ENCODE data around the gene ZNF431.
"Not testable (repeated sequence)": the region's sequence is repeated elsewhere in the genome, so short reads cannot be mapped to it uniquely, and the experiment has no call there.

ZNF431 gene

DNA sequence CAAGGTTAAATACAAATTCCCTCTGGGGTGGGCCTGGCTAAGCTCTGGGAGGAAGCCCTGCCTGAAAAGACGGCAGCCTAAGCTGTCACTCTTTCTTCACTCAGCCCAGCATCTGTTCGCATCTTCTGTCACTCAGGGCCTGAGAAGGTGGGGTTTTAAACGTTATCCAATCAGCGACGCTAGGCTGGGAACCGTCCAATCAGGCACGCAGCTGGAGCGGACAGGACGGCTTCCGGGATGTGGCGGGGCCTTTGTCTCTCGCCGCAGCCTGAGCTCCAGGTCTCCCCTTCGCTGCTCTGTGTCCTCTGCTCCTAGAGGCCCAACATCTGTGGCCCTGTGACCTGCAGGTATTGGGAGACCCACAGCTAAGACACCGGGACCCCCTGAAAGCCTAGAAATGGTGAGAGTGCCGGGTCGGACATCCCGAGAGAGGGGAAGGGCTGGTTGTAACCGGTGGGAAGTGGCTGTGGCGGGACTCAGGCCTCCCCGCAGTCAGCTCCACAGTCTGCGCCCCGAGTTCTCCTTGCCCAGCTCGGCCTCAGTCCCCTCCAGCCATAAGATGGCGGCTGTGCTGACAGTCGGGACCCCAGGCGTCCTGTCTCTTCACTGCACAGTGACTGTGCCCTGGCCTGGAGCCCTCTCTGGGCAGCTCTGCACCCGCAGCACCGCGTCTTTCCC, at the start of gene ZNF431:
ZNF431 (plus strand) TSS at position 254 of the 678 bp plus-strand sequence; CDS start at position 398, 144 bp downstream.
- peak; percentile 80 for DNase-seq (ENCODE audit: low read depth)

DNA sequence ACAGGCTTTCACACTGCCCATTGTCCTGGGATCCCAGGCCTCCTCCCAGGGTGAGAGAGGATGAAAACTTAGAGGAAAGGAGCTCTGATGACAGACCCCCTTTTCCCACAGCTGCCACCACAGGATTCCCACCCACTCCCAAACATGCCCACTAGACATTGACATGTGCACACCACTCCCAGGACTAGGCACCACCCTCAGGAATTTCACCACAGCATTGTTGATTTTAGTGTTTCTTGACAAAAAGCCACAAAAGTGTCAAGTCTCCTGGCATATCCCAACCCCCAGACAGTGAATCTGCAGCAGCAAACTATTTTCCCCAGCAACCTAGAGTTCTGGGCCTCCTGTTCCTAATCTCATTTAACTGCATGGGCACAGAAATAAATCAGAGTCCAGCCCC, 49.7 kb upstream of the ZNF431 start:
- DNase-seq (ENCODE audit: low read depth), result no peak

DNA sequence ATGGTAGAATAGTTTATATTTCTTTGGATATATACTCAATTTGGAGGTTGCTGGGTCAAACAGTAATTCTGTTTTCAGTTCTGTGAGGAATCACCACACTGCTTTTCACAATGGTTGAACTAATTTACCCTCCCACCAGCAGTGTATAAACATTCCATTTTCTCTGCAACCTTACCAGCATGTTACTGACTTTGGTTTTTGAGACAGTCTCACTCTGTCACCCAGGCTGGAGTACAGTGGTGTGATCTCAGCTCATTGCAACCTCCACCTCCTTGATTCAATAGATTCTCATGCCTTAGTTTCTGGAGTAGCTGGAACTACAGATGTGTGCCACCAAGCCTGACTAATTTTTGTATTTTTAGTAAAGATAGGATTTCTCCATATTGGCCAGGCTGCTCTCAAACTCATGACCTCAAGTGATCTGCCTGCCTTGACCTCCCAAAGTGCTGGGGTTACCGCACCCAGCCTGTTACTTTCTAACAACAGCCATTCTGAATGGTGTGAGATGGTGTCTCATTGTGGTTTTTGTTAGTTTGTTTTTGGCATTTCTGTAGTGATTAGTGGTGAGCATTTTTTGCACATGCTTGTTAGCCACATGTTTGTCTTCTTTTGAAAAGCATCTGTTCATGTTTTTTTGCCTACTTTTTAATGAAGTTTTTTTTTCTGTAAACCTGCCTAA, 47.4 kb upstream of the ZNF431 start:
- DNase-seq (ENCODE audit: low read depth), result no peak

DNA sequence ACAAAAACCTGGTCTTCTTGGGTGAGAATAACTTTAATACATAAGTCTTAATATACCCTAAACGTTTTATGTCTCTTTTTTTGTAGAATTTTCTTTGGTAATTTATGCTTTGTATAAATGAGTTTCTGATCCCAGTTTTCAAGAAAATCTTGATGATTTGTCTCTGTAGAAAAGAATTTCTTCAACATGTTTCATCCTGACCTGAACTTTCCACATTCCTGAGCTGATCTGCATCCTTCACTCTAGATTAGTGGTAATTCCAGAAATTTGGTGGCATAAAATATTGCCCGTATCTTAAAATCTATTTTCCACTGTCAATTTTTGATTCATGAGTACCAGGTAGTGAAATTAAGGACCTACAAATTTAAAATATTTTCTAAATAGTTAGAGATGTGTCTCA, 43.5 kb upstream of the ZNF431 start:
- DNase-seq (ENCODE audit: low read depth), result no peak

DNA sequence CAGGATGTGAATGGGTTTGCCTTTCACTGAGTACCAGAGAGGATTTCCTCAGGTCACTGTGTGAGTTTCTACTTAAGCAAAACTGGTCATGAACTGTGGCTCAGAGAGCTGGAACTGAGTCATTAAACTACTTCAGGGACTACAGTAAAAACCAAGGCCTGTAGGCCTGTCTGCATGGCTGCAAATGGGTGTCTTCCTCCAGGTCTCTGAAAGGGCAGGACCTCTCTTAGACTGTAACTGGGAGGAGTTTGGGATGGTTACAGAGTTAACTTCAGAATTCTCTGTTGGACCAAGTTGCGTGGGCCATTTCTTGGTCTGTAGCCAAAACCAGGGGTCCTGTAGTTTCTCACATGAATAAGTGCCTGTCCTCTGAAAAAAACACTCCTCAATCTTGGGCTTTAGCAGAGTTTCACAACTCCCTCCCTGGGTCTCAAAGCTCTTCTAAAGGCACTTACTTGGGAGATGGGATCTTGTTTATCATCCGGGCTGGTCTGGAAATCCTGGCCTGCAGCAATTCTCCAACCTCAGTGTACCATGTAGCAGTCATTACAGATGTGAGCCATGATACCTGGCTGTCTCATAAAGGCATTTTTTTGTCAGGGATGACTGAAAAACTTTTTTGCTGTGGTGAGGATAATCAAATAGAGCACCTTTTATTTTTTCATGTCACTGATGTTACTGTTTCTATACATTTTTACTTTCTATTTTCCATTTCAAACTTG, 40.2 kb upstream of the ZNF431 start:
- no peak for DNase-seq (ENCODE audit: low read depth)

DNA sequence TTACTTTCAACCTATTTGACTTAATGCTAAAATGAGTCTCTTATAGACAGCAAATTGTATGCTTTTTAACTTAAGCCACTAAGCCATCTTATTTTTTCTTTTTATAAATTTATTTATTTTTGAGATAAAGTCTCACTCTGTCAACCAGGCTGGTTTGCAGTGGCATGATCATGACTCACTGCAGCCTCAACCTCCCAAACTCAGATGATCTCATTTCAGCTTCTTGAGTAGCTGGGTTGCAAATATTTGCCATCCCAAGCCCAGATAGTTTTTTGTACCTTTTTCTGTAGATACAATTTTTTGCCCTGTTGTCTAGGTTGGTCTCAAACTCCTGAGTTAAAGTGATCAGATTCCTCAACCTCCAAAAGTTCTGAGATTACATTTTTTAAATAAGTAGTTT, 32.7 kb upstream of the ZNF431 start:
- DNase-seq (ENCODE audit: low read depth), result no peak

DNA sequence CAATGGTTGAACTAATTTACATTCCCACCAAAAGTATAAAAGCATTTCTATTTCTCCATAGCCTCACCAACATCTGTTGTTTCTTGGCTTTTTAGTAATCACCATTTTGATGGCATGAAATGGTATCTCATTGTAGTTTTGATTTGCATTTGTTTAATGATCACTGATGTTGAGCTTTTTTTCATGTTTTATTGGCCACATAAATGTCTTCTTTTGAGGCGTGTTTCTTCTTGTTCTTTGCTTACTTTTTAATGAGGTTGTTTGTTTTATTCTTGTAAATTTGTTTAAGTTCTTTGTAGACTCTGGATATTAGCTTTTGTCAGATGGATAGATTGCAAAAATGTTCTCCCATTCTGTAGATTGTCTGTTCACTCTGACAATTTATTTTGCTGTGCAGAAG, 31.7 kb upstream of the ZNF431 start:
- DNase-seq (ENCODE audit: low read depth), result no peak

DNA sequence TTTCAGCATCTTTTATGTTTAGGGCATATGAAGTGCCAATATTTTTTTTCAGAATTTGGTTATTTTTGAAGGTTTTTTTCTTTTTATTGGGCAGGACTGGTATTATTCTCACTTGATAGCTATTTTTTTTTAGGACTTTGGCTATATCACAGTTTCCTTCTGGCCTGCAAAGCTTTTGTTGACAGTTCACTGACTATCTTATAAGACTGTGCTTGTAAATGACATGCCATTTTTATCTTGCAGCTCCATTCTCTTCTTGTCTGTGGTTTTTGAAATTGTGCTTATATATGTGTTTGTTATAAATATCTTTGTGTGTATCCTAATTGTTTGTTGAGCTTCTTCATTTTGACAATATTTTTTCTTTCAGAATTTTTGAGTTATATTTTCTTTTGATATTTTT, 26.4 kb upstream of the ZNF431 start:
- no peak for DNase-seq (ENCODE audit: low read depth)

DNA sequence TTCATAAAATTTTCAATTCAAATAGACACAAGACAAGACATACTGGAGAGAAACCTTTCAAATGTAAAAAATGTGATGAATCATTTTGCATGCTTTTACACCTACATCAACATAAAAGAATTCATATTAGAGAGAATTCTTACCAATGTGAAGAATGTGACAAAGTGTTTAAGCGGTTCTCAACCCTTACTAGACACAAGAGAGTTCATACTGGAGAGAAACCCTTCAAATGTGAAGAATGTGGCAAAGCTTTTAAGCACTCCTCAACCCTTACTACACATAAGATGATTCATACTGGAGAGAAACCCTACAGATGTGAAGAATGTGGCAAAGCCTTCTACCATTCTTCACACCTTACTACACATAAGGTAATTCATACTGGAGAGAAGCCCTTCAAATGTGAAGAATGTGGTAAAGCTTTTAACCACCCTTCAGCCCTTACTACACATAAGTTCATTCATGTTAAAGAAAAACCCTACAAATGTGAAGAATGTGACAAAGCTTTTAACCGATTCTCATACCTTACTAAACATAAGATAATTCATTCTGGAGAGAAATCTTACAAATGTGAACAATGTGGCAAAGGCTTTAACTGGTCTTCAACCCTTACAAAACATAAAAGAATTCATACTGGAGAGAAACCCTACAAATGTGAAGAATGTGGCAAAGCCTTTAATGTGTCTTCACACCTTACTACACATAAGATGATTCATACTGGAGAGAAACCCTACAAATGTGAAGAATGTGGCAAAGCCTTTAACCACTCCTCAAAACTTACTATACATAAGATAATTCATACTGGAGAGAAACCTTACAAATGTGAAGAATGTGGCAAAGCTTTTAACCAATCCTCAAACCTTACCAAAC, 24.6 kb upstream of the ZNF431 start:
- no peak for DNase-seq (ENCODE audit: low read depth)

DNA sequence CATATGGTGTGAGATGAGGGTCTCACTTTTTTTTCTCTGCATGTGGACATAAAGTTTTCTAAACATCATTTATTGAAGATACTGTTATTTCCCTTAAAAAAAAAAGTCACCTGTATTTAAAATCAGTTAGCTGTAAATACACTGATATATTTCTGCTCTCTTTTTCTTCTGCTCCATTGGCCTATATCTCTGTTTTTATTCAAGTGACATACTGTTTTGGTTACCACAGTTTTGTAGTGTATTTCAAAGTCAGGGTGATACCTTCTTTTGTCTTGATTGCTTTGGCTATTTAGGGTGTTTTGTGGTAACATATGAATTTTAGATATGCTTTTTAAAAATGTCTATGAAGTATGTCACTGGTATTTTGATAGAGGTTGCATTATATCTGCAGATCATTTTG, 15.8 kb upstream of the ZNF431 start:
- DNase-seq (ENCODE audit: low read depth), result no peak

DNA sequence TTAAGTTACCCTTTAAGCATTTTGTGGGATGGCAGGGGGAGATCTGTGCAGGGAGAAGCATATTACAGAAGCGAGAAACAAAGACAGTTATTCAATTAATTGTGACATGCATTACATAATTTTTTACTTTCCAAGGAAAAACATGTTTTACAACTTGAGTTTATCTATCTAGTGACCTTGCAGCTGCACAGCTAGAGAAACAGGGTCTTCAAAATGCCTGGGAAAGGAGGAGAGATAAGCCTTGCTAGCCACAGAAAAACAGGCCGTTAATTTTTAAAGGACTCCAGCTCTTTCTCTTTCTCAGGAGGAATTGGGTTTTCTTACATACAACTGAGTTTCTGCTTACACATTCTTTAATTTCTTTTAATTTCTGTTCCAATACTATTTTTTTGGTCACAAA, 14.8 kb upstream of the ZNF431 start:
- no peak for DNase-seq (ENCODE audit: low read depth)

DNA sequence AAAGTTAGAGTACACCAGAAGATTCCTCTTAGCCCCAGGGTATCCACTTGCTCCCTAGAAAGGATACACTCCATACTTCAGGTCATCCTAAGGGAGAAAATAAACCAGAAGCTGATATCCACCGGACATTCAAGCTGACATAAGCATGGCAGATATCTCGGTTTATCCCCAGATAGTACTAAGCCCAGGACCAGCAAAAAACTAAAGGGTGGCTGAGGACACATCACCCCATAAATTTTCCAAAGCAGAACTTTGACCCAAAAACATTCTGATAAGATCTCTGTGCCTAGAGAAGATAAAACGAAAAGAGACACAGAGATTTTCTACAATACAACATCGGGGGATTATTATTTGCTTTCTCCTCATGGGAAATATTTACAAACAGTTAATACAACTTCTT, 13.9 kb upstream of the ZNF431 start:
- DNase-seq (ENCODE audit: low read depth), result no peak

DNA sequence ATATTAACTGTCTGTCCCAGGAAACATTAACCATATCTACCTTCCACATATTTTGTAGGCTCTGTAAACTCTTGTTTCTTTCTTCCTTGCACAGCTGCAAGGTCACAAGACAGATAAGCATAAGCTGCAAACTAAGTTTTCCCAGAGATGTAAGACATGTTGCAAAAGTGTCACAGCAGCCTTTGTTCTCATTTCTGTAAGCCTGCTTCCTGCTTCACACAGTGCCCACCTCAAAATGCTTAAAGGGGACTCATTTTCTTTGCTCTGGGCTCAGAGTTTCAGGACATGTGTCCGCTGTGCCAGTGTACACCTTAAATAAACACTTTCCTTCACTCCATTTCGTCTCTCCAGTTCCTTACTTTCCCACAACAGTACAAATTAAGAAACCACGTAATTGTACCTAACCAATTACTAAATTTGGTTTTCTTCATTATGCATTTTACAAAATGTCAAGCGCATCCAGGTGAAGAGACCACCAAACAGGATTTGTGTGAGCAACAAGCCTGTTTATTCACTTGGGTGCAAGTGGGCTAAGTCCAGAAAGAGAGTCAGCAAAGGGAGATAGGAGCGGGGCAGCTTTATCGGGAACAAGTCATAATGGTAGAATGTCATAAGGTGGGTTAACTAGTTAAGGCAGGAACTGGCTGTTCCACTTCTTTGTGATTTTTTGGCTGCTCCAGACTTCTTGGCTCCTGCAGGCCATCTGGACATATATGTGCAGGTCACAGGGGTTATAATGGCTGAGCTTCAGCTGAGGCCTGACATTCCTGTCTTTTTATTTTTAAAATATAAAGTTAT, 12.7 kb upstream of the ZNF431 start:
- no peak for DNase-seq (ENCODE audit: low read depth)

DNA sequence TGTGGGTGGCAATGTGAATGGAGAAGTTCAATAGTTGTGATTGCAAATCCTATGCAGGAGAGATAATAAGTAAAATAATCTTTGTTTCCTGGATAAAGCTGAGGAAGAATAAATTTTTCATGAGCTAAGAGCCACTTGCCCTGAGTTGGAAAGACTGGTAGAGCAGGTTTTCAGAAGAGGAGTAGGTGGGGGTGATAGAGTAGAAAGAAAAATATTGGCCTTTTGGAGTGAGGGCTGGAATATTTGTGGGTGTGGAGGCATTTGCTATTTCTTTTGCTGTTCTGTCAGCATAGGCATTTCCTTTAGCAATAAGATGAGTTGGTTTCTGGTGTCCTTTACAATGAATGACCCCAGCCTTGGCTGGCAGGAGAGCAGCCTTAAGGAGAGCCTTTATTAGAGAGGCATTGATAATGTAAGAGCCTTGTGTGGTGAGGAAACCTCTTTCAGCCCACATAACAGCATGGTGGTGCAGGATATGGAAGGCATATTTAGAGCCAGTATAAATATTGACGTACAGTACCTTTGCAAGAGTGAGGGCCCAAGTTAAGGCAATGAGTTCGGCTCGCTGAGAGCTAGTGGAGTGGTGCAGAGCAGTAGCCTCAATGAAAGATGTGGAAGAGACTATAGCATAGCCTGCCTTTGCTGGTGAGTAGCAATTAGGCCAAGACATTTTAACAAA, 11.6 kb upstream of the ZNF431 start:
- no peak for DNase-seq (ENCODE audit: low read depth)

DNA sequence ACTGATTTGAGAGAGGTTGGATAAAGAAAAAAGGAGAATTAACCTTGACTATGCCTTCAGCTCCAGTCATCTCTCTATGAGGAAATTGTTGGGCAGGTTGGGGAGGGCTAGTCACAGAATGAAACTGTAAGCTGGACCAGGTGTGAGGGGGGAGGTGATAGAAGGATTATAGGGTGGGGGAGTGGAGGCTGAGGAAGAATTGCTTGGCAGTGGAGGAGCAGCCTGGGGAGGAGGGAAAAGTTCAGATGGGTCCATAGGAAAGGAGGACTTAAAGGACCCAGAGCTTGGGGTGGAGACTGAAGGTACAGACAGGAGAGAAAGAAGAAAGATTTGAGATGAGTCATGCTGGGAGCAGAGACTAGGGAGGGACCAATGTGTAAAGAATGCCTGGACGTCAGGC, 8.2 kb upstream of the ZNF431 start:
- no peak for DNase-seq (ENCODE audit: low read depth)

DNA sequence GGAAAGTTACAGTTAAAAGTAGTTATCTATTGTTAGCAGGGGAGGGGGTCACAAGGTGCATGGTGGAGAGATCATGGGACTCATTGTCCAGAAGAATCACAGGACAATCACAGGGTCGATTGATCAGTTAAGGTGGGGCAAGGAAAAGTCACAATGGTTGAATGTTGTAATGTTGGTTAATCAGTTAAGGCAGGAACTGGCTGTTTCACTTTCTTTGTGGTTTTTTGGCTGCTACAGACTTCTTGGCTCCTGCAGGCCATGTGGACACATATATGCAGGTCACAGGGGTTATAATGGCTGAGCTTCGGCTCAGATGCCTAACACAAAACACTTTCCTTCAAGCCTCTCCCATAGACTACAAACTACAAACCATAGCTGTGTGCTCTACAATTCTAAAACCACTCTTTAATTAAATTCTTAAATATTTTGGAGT, 6.9 kb upstream of the ZNF431 start:
- DNase-seq (ENCODE audit: low read depth), result no peak

DNA sequence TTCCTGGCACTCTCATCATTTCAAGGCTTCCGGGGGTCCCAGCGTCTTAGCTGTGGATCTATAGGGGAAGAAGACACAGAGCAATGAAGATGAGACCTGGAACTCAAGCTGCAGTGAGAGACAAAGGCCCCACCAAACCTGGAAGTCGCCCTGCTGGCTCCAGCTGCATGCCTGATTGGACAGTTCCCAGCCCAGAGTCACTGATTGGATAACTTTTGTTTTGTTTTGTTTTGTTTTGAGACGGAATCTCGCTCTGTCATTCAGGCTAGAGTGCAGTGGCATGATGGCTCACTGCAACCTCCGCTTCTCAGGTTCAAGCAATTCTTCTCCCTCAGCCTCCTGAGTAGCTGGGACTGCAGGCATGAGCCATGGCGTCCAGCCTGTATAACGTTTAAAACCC, 6.4 kb upstream of the ZNF431 start:
- no peak for DNase-seq (ENCODE audit: low read depth)

DNA sequence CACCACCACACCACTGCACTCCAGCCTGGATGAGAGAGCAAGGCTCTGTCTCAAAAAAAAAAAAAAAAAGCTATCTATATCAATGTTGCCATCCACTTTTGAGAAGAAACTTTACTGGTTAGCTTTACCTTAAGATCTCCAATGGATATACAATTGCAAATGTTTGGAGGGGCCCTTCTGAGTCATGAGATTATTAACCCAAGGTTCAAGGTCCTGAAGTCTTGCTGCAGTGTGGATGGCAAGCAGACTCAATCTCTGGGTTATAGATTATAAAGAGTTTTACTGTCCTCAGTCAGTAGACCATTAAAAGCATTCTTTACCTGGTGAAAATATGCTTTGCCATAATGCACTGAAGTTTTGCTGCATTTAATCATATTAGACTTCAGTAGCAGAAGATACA, 3.7 kb upstream of the ZNF431 start:
- no peak for DNase-seq (ENCODE audit: low read depth)

DNA sequence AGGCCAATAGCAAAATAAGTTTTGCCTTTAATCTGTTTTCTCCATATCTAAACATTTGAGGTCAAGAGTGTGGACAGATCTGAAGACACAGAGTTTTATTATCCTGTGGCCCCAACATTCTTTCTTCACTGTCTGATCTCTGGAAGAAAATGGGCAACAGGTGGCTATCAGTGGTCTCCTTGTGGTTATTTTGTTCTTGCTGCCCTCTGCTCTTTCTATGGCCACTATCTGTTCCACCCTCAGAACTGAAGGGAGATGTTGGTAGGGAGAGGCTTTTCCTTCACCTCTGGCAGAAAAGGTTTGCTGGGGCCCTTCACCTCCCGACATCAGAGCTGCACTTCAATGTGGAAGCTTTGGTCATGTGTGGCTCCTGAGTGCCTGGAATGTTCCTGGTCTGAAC, 834 bp upstream of the ZNF431 start:
- not testable (repeated sequence) for DNase-seq (ENCODE audit: low read depth)

DNA sequence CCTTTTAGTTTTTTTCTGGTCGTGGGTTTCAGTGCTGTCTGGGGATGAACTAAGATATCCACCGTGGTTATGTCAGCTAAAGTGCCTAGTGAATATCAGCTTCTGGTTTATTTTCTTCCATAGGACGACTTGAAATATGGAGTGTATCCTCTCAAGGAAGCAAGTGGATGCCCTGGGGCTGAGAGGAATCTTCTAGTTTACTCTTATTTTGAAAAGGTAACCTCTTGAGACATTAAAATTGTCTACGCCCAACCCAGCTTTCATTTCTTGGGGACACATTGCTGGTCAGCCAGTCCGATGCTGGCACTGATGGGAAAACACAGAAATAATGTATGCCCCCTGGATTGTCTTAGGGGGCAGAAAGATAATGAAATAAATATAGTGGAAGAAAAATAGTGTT, 1.6 kb downstream of the ZNF431 start:
- no peak for DNase-seq (ENCODE audit: low read depth)

DNA sequence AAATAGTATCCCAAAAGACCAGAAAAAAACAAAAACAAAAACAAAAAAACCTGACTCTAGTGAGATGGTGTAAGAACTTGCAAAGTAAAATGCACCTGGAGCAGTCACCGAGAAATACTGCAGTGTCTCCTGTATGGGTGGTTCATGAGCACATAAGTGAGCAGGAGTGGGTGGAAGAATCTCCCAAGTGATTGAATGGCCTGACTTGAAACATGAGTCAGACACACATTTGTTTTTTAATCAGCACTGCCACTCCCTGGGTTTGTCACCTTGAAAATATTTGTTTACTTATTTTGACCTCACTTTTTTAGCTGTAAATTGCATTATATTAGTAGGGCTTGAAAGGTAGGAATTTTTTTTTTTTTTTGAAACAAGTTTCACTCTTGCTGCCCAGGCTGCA, 2.0 kb downstream of the ZNF431 start:
- no peak for DNase-seq (ENCODE audit: low read depth)

Measured in activated T-cell treated with anti-CD3 and anti-CD28 coated beads for 1 hour (primary cell).